OCI-LY7 (cell line): ENCODE measurements around the gene DHX9.

ENCODE experiments used
- CTCF ChIP-seq: fragments of 200-600 bp; sonication (generic); conservative IDR thresholded peaks from 2 replicates; pipeline ENCODE4 v1.5.1; 2014; ENCODE audit warnings: mild to moderate bottlenecking, antibody characterized with exemption, low read length, moderate library complexity, mixed read lengths
- EZH2phosphoT487 ChIP-seq: fragments of 200-600 bp; sonication (generic); IDR thresholded peaks from 2 replicates; pipeline ENCODE4 v1.6.1; 2018; ENCODE audit warnings: low read depth, borderline replicate concordance, mild to moderate bottlenecking, mixed run types, antibody characterized with exemption, low read length, moderate library complexity, mixed read lengths

GRCh38 chr1:182845894-182846293, 6.7 kb downstream of the DHX9 start:
- no peak for TF ChIP-seq CTCF
- no peak for TF ChIP-seq EZH2phosphoT487
